ENCODE measurements around the gene PDGFB. TPM values are rescaled to one million over a fixed set of nuclear protein-coding genes. Genes with fewer than 3 reads are reported as not detected.
A peak's percentile ranks its signal among the peaks of the same experiment; 100 is the strongest.

The PDGFB gene
- total RNA-seq, 1 experiment from 2014 or later = 78.0 TPM

DNA sequence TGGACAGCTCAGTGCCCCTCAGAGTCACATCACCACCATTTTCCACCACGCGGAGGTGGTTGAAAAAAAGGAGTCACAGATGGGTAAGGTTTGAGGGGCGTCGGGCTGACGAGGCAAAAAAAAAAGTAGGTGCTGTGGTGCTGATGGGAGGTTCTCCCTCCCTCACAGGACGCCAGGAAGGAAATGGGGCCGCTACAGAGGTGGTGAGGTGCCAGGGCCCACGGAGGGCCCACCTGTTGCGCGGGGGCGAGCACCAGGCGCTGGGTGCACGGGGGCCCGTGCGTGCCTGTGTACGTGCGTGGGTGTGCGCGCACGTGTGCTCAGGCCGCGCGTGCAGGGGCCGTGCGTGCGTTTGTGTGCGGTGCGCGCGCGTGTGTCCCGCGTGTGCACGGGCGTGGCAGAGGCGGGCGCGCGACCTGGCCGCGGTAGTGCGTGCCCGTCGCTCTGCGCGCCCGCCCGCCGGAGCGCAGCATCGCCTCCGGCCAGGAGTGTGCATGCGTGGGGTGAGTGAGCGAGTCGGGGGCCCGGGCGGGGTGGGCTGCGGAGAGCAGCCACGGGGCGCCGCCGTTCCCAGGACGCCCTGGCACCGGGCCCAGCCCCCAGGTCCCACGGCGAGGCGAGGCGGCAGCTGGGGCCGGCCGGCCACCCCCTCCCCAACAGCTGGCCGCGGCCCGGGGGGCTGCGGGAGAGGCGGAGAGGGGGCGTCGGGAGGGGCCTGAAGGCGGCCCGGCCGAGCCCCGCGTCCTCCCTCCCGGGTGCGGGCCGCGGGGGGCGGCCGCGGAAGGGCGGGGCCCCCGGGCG lies 2.8 kb downstream of the PDGFB start:
- DNase-seq (ENCODE audit: low read depth, low spot score) (no peak), ATAC-seq (no peak)
- TF ChIP-seq TCF7L2 (IDR thresholded peaks at IDR 0.05; ENCODE audit: low read depth, low read length) (no peak), SIN3A (IDR thresholded peaks at IDR 0.05; ENCODE audit: borderline replicate concordance, insufficient read depth, low read depth, low read length) (no peak), POLR2AphosphoS5 (IDR thresholded peaks at IDR 0.05; ENCODE audit: low read depth, low read length) (no peak; the same call in 1 of the 2 replicates)
- TF ChIP-seq, protein P1, sequence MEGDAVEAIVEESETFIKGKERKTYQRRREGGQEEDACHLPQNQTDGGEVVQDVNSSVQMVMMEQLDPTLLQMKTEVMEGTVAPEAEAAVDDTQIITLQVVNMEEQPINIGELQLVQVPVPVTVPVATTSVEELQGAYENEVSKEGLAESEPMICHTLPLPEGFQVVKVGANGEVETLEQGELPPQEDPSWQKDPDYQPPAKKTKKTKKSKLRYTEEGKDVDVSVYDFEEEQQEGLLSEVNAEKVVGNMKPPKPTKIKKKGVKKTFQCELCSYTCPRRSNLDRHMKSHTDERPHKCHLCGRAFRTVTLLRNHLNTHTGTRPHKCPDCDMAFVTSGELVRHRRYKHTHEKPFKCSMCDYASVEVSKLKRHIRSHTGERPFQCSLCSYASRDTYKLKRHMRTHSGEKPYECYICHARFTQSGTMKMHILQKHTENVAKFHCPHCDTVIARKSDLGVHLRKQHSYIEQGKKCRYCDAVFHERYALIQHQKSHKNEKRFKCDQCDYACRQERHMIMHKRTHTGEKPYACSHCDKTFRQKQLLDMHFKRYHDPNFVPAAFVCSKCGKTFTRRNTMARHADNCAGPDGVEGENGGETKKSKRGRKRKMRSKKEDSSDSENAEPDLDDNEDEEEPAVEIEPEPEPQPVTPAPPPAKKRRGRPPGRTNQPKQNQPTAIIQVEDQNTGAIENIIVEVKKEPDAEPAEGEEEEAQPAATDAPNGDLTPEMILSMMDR (IDR thresholded peaks at IDR 0.05) = no peak
- TF ChIP-seq, protein P2, sequence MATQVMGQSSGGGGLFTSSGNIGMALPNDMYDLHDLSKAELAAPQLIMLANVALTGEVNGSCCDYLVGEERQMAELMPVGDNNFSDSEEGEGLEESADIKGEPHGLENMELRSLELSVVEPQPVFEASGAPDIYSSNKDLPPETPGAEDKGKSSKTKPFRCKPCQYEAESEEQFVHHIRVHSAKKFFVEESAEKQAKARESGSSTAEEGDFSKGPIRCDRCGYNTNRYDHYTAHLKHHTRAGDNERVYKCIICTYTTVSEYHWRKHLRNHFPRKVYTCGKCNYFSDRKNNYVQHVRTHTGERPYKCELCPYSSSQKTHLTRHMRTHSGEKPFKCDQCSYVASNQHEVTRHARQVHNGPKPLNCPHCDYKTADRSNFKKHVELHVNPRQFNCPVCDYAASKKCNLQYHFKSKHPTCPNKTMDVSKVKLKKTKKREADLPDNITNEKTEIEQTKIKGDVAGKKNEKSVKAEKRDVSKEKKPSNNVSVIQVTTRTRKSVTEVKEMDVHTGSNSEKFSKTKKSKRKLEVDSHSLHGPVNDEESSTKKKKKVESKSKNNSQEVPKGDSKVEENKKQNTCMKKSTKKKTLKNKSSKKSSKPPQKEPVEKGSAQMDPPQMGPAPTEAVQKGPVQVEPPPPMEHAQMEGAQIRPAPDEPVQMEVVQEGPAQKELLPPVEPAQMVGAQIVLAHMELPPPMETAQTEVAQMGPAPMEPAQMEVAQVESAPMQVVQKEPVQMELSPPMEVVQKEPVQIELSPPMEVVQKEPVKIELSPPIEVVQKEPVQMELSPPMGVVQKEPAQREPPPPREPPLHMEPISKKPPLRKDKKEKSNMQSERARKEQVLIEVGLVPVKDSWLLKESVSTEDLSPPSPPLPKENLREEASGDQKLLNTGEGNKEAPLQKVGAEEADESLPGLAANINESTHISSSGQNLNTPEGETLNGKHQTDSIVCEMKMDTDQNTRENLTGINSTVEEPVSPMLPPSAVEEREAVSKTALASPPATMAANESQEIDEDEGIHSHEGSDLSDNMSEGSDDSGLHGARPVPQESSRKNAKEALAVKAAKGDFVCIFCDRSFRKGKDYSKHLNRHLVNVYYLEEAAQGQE (IDR thresholded peaks at IDR 0.05; ENCODE audit: insufficient read depth in 1 of 2, low read depth in 2 of 2, low read length in 1 of 2) = no peak
- Histone ChIP-seq H3K36me3 (ENCODE audit: control insufficient read depth, insufficient read depth, low read length) (0 out of 2 replicates have a peak, but pooled peaks cover 2% of the 10 kb centered on the region), H3K9me3 (ENCODE audit: control insufficient read depth, insufficient read depth, low read depth, low read length) (no peaks in the 10 kb centered on the region), H3K27ac (ENCODE audit: low read length) (peak overlapping the region; percentile 87), H3K4me1 (ENCODE audit: control insufficient read depth, insufficient read depth, low read length) (peaks cover 46% of the 10 kb centered on the region), H3K27me3 (ENCODE audit: control insufficient read depth, insufficient read depth, low read length) (no peaks in the 10 kb centered on the region), H3K4me3 (ENCODE audit: low read depth in 2 of 2, low read length in 2 of 2) (peak overlapping the region; percentile 66 to 72)
- ChIA-PET POLR2A (interaction anchor here (0.6 to 1.3 kb wide), 4 partner anchors 11 to 74 kb away, joined by 3 read pairs; no protein-coding TSS in a partner anchor), CTCF (no interaction called here)
- in situ Hi-C loops (cut with HindIII; ENCODE audit: low pct_unique_long_range_greater_than_20kb, low sequenced_read_pairs) = no loop called here
- intact Hi-C loops (cut with micrococcal nuclease; ENCODE audit: unreplicated experiment) = no loop called here
- no TSS peak for BruUV-seq (replicated peaks)

DNA sequence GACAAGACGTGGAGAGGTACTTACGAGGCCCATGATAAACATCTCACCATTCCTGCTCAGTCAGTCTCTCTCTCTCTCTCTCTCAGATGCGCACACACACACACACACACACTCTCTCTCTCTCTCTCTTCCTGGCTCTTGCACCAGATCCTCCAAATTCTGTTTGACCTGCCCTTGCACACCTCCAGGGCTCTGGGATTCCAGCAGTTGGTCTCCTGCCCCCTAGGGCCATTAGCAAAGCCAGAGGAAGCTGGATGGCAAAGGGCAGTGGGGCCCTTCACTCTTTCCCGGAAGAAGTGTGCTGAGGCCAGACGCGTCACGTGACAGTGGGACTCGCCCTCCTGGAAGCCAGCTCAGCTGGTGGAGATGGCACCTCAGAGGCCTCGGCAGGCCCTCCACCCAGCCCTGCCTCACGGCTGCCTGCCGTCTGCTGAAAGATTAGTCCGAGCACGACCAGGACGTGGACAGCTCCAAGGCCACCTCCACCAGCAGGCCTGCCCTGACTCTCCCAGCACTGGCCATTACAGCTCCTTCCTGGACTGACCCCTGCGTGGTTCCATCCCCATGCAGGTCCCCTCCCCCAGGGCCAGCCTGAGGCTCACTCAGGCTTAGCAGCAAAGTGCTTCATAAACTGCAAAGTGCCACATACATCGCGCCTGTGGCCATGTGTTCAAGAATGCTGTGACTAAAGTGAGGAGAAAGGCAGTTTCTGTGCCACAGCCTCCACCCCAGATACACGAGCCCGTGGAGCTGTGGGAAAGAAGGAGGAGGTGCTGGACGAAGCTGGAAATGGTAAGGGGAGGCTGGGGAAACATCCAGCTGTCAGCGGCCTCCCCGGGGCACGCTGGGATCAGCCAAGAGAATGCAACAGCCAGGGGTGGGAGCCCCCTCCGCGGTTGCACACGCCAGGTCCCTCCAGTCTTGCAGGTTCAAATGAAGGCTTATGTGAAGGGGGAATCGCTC lies 3.7 kb downstream of the PDGFB start:
- Histone ChIP-seq H3K36me3 (ENCODE audit: control insufficient read depth, insufficient read depth, low read length) (0 out of 2 replicates have a peak, but pooled peaks cover 2% of the 10 kb centered on the region), H3K27me3 (ENCODE audit: control insufficient read depth, insufficient read depth, low read length) (no peaks in the 10 kb centered on the region), H3K9me3 (ENCODE audit: control insufficient read depth, insufficient read depth, low read depth, low read length) (no peaks in the 10 kb centered on the region), H3K4me3 (ENCODE audit: low read depth in 2 of 2, low read length in 2 of 2) (peak overlapping the region; percentile 66 to 72), H3K4me1 (ENCODE audit: control insufficient read depth, insufficient read depth, low read length) (peaks cover 55% of the 10 kb centered on the region), H3K27ac (ENCODE audit: low read length) (peak overlapping the region; percentile 87)
- TF ChIP-seq POLR2AphosphoS5 (IDR thresholded peaks at IDR 0.05; ENCODE audit: low read depth, low read length) (peak; percentile 27; the same call in 1 of the 2 replicates), SIN3A (IDR thresholded peaks at IDR 0.05; ENCODE audit: borderline replicate concordance, insufficient read depth, low read depth, low read length) (no peak)
- TF ChIP-seq, protein P2 (IDR thresholded peaks at IDR 0.05; ENCODE audit: insufficient read depth in 1 of 2, low read depth in 2 of 2, low read length in 1 of 2) = peak in 1 of 2 experiments; percentile 51; a peak in 2 of 4 replicates
- TF ChIP-seq, protein P1 (IDR thresholded peaks at IDR 0.05) = no peak
- ATAC-seq (peak; percentile 27), DNase-seq (ENCODE audit: low read depth, low spot score) (peak; percentile 39)
- intact Hi-C loops (cut with micrococcal nuclease; ENCODE audit: unreplicated experiment) (no loop called here), in situ Hi-C loops (cut with HindIII; ENCODE audit: low pct_unique_long_range_greater_than_20kb, low sequenced_read_pairs) (no loop called here)
- POLR2A ChIA-PET = interaction anchor here (0.6 to 1.3 kb wide), 4 partner anchors 10 to 74 kb away, joined by 3 read pairs; no protein-coding TSS in a partner anchor
- BruUV-seq (replicated peaks) = no TSS peak
- CTCF ChIA-PET = interaction anchor here (0.7 kb wide), 1 partner anchor 14 kb away, joined by 3 read pairs; no protein-coding TSS in a partner anchor
